Measurements from ENCODE around the gene IL3. TPM values are rescaled to one million over a fixed set of nuclear protein-coding genes. Genes with fewer than 3 reads are reported as not detected.

IL3 gene
- polyA plus RNA-seq, 3 donors from 2014 or later: 0.20 TPM; not detected in 2

DNA sequence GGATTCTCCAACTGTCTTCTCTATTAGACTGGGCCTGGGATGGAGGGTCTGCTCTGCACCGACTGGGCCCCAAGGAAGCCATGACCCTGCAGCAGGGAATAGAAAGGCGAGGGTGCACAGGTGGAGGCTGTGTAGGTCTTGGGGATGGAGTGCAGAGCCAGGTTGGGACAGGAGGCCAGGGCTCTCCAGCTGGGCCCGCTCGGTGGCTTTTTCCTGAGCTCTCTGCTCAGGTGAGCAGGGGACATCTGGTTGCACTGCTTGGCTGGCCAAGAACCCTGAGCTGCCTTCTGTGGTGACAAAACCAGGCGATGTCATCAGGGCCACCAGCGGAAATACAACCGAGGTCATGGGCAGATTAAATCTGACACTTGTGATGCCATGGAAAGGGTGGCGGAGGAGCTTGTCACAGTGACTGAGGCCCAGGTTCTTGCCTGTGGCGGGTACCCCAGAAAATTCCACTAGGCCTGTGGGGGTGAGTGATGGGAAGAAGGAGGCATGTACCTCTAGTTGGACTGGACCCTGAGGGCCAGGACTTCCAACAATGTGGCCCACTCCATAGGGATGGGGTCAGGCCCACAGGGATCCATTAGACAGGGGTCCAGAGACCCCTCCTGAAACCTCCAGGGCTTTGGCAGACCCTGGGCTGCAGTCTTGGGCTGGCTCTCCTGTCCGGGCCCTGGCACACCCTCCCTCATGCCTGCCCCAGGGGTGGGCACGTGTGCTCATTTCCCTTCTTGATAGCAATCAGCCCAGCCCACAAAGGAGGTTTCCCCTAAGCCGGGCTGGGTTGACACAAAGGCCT, 4.4 kb upstream of the IL3 start:
- Mint-ChIP-seq H3K4me3 (peak overlapping the region; percentile 50 to 68 (median 66)), H3K27ac (peak overlapping the region; percentile 79 to 97 (median 90)), H3K27me3 (ENCODE audit: low read depth in 3 of 3) (peaks cover under 1 to 10% (median 3%) of the 10 kb centered on the region in 3 donors), H3K36me3 (no peaks in the 10 kb centered on the region), H3K4me1 (peaks cover 43 to 48% of the 10 kb centered on the region in 2 donors), H3K9me3 (no peaks in the 10 kb centered on the region)
- DNase-seq: peak; percentile 79 to 84 (median 81)

GRCh38 chr5:132056610-132057497, 3.6 kb upstream of the IL3 start:
- H3K4me1 Mint-ChIP-seq: peaks cover 43 to 48% of the 10 kb centered on the region in 2 donors
- no peaks in the 10 kb centered on the region for H3K36me3 Mint-ChIP-seq
- H3K4me3 Mint-ChIP-seq: peak overlapping the region in 4 of 5 donors; percentile 19 to 67 (median 52)
- no peaks in the 10 kb centered on the region for H3K9me3 Mint-ChIP-seq
- peak overlapping the region; percentile 51 to 97 (median 90) for H3K27ac Mint-ChIP-seq
- peaks cover 0 to 5% (median 3%) of the 10 kb centered on the region in 3 donors for H3K27me3 Mint-ChIP-seq (ENCODE audit: low read depth in 3 of 3)
- DNase-seq: no peak

- Mint-ChIP-seq H3K9me3 (no peaks in the 10 kb centered on the region), H3K36me3 (no peaks in the 10 kb centered on the region), H3K4me3 (peak overlapping the region in 2 of 5 donors; percentile 19 to 35), H3K27me3 (ENCODE audit: low read depth in 3 of 3) (peaks cover 0 to 5% (median 3%) of the 10 kb centered on the region in 3 donors), H3K27ac (peak overlapping the region in 5 of 6 donors; percentile 46 to 90 (median 54)), H3K4me1 (peaks cover 43 to 48% of the 10 kb centered on the region in 2 donors)
- DNase-seq: no peak
Measured at GRCh38 chr5:132057498-132058255, 2.8 kb upstream of the IL3 start.

GRCh38 chr5:132058646-132059042, 1.8 kb upstream of the IL3 start:
- DNase-seq: no peak
- Mint-ChIP-seq H3K4me1 (peaks cover 45 to 54% of the 10 kb centered on the region in 2 donors), H3K9me3 (no peaks in the 10 kb centered on the region), H3K27me3 (ENCODE audit: low read depth in 3 of 3) (peaks cover 0 to 5% (median 3%) of the 10 kb centered on the region in 3 donors), H3K27ac (peak overlapping the region in 1 of 6 donors; percentile 45), H3K36me3 (no peaks in the 10 kb centered on the region), H3K4me3 (no peak overlapping the region)

DNA sequence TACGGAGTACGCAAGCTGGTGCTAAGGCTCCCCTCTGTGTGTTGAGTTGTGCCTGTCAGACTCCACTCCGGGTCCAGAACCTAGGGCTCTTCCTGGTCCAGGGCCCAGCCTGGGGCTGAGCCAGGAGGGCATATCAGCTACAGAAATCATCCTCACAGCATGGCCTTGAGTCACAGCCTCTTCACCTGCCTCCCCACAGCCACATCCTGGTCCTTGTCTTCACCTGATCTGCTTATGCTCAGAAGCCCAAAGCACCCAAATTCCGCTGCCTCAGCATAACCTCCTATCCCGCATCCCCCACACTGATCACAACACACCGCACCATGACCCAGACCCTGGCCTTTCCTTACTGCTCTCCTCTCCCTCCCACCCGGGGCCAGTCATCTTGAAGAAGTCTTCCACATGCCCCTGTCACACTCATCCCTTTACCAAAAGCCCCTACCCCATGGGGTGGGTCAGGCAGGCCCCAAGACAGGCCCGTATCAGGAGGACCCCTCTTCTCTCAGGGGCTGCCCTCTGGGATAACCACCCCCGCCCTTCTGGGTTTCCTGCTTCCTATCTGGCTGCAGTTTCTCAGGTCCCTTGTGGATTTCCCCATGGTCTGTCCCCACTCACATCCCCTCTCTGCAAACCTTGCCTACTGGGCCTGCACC, 1.3 kb upstream of the IL3 start:
- peaks cover 45 to 58% of the 10 kb centered on the region in 2 donors for H3K4me1 Mint-ChIP-seq
- peaks cover 0 to 5% (median 3%) of the 10 kb centered on the region in 3 donors for H3K27me3 Mint-ChIP-seq (ENCODE audit: low read depth in 3 of 3)
- no peaks in the 10 kb centered on the region for H3K9me3 Mint-ChIP-seq
- H3K27ac Mint-ChIP-seq: peak overlapping the region in 3 of 6 donors; percentile 46 to 59 (median 55)
- H3K4me3 Mint-ChIP-seq: peak overlapping the region in 1 of 5 donors; percentile 22
- DNase-seq: peak in 1 of 3 donors; percentile 20
- H3K36me3 Mint-ChIP-seq: no peaks in the 10 kb centered on the region

DNA sequence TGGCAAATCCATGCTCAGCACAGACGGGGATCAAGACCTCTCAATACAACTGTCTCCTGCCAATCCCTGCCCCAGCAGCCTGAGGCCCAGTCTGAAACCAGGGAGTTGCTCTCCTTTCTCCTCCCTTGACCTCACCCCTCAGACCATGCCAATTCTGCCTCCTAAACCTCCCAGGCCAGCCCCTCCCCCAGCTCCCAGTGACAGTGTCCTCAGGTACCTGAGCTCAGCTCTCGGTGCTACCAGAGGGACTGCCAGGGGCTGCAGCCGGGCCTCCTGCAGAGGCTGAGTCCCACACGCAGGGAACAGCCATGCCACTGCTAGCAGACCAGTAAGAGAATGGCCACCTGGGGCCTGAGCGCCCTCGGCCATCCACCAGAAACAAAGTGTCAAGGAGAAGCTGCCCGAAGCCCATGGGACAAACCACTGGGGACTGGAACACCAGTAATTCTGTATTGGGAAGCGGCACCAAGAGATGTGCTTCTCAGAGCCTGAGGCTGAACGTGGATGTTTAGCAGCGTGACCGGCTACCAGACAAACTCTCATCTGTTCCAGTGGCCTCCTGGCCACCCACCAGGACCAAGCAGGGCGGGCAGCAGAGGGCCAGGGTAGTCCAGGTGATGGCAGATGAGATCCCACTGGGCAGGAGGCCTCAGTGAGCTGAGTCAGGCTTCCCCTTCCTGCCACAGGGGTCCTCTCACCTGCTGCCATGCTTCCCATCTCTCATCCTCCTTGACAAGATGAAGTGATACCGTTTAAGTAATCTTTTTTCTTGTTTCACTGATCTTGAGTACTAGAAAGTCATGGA, 557 bp upstream of the IL3 start:
- no peaks in the 10 kb centered on the region for H3K36me3 Mint-ChIP-seq
- no peak for DNase-seq
- H3K27ac Mint-ChIP-seq: peak overlapping the region in 2 of 6 donors; percentile 60 to 68
- H3K4me3 Mint-ChIP-seq: no peak overlapping the region
- H3K4me1 Mint-ChIP-seq: peaks cover 43 to 57% of the 10 kb centered on the region in 2 donors
- peaks cover 0 to 5% (median 3%) of the 10 kb centered on the region in 3 donors for H3K27me3 Mint-ChIP-seq (ENCODE audit: low read depth in 3 of 3)
- H3K9me3 Mint-ChIP-seq: no peaks in the 10 kb centered on the region

- no peaks in the 10 kb centered on the region for H3K36me3 Mint-ChIP-seq
- no peak overlapping the region for H3K4me3 Mint-ChIP-seq
- H3K27ac Mint-ChIP-seq: peak overlapping the region in 5 of 6 donors; percentile 35 to 77 (median 64)
- no peaks in the 10 kb centered on the region for H3K9me3 Mint-ChIP-seq
- H3K4me1 Mint-ChIP-seq: peaks cover 25 to 32% of the 10 kb centered on the region in 2 donors
- peaks cover 0 to 4% (median 0%) of the 10 kb centered on the region in 3 donors for H3K27me3 Mint-ChIP-seq (ENCODE audit: low read depth in 3 of 3)
- DNase-seq: peak; percentile 73 to 75 (median 73)
Measured at GRCh38 chr5:132063090-132063911, 2.8 kb downstream of the IL3 start.

- Mint-ChIP-seq H3K27ac (peak overlapping the region in 1 of 6 donors; percentile 74), H3K27me3 (ENCODE audit: low read depth in 3 of 3) (peaks cover 0 to 4% (median 0%) of the 10 kb centered on the region in 3 donors)
- no peak for DNase-seq
Measured at GRCh38 chr5:132064140-132064539, 3.7 kb downstream of the IL3 start.

DNA sequence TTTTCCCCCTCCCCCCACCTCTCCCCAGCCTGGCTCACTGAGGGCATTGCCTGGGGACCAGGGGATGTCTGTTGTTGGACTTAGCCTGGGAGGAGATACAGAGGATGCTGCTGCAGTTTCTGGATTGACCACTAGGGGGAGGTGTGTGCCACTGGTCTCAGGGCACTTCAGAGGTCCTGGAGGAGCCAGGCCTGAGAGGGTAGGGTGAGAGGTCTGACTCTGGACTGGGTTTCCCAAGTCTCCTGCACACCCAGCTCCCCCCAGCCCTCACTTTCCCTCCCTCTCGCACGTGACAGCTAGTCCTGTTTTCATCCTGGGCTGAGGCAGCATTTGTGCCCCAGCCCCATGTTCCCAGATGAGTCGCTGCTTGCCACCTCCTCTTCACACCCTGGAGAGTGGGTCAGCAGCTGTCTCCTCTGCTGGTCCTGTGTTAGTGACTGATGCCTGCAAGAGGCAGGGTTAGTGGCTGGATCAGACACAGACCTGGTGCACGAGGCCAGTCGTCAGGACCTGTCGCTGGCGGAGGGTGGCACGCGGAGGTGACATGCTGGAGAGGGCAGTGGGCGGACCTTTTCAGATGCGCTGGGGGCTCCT, 4.4 kb downstream of the IL3 start:
- H3K36me3 Mint-ChIP-seq: no peaks in the 10 kb centered on the region

More at GRCh38 chr5:132064140-132064539, 3.7 kb downstream of the IL3 start:
- H3K4me3 Mint-ChIP-seq: no peak overlapping the region
- H3K9me3 Mint-ChIP-seq: no peaks in the 10 kb centered on the region
- no peaks in the 10 kb centered on the region for H3K36me3 Mint-ChIP-seq
- H3K4me1 Mint-ChIP-seq: peaks cover 28 to 35% of the 10 kb centered on the region in 2 donors

GRCh38 chr5:132065351-132065937, 5.0 kb downstream of the IL3 start:
- H3K4me1 Mint-ChIP-seq: peaks cover 30 to 37% of the 10 kb centered on the region in 2 donors

More for the DNA sequence above, 4.4 kb downstream of the IL3 start:
- H3K27me3 Mint-ChIP-seq (ENCODE audit: low read depth in 3 of 3): peaks cover 0 to 4% (median 0%) of the 10 kb centered on the region in 3 donors
- peak overlapping the region in 1 of 5 donors; percentile 31 for H3K4me3 Mint-ChIP-seq
- no peaks in the 10 kb centered on the region for H3K9me3 Mint-ChIP-seq
- H3K27ac Mint-ChIP-seq: peak overlapping the region in 3 of 6 donors; percentile 9 to 74 (median 37)
- DNase-seq: peak; percentile 73 to 77 (median 74)
- peaks cover 29 to 37% of the 10 kb centered on the region in 2 donors for H3K4me1 Mint-ChIP-seq

More at GRCh38 chr5:132065351-132065937, 5.0 kb downstream of the IL3 start:
- Mint-ChIP-seq H3K9me3 (no peaks in the 10 kb centered on the region), H3K27ac (peak overlapping the region in 4 of 6 donors; percentile 38 to 89 (median 71)), H3K36me3 (no peaks in the 10 kb centered on the region), H3K27me3 (ENCODE audit: low read depth in 3 of 3) (peaks cover 0 to 4% (median 0%) of the 10 kb centered on the region in 3 donors), H3K4me3 (no peak overlapping the region)
- peak; percentile 54 to 61 (median 59) for DNase-seq

All from immature natural killer cell (primary cell).